T-cell (primary cell): ENCODE data around the gene MARCKSL1. TPM values are rescaled to one million over a fixed set of nuclear protein-coding genes. Genes with fewer than 3 reads are reported as not detected.
A peak's percentile ranks its signal among the peaks of the same experiment; 100 is the strongest.

Experiments used
- ATAC-seq, 4 experiments: fragments of 200-7000 bp in 3 of 4; fragments of 150-1000 bp in 1 of 4; cut with Tn5 transposase; replicated peaks in 1 of 4; 1 replicate in 3 of 4; 2 replicates in 1 of 4; pipeline ENCODE4 v1.10.0; 2021; ENCODE audit warnings: moderate library complexity in 3 of 4, mild to moderate bottlenecking in 2 of 4, moderate number of reproducible peaks in 1 of 4
- CTCF ChIA-PET, 2 donors: fragments of 300-600 bp; sonication (Branson Sonifier 250); formaldehyde crosslinking; loops; one replicate each; lab custom pipeline; 2022; ENCODE audit warnings: antibody characterized with exemption in 2 of 2; lab: Charles Lee
- POLR2A ChIA-PET, 2 donors: fragments of 300-600 bp; sonication (Branson Sonifier 250); formaldehyde crosslinking; loops; one replicate each; lab custom pipeline; 2022; ENCODE audit warnings: antibody characterized with exemption in 2 of 2; lab: Charles Lee
- DNase-seq, 35 experiments: peaks; one replicate each; pipeline versions ENCODE4 v3.0.0 to v3.0.0-alpha.2; 2013 to 2023
- H3K27ac ChIP-seq: one replicate; pipeline ENCODE4 v1.5.1; 2013; ENCODE audit warnings: low read length
- H3K27me3 ChIP-seq, 2 experiments: replicated peaks in 1 of 2; 1 replicate in 1 of 2; 2 replicates in 1 of 2; pipeline versions ENCODE4 v1.6.1 to v1.7.0; 2013; ENCODE audit warnings: low read length in 1 of 2, mixed read lengths in 1 of 2; ENCODE audit not compliant: control insufficient read depth in 2 of 2, insufficient read depth in 2 of 2; ENCODE audit errors: extremely low read depth in 1 of 2
- H3K36me3 ChIP-seq, 2 donors: 1 replicate in 1 of 2; 2 replicates in 1 of 2; pipeline versions ENCODE4 v1.6.1 to v1.7.0; 2013; ENCODE audit warnings: low read length in 1 of 2; ENCODE audit not compliant: control insufficient read depth in 2 of 2, insufficient read depth in 1 of 2; ENCODE audit errors: extremely low read depth in 1 of 2
- H3K4me1 ChIP-seq, 2 experiments: 1 replicate in 1 of 2; 2 replicates in 1 of 2; pipeline versions ENCODE4 v1.6.1 to v1.7.0; 2013; ENCODE audit warnings: low read length in 2 of 2, mixed read lengths in 1 of 2; ENCODE audit not compliant: insufficient read depth in 2 of 2, control insufficient read depth in 1 of 2; ENCODE audit errors: extremely low read depth in 1 of 2
- H3K4me3 ChIP-seq, 2 donors: 1 replicate in 1 of 2; 2 replicates in 1 of 2; pipeline versions ENCODE4 v1.5.1 to v1.7.0; 2013; ENCODE audit warnings: mild to moderate bottlenecking in 2 of 2, low read length in 1 of 2, moderate library complexity in 1 of 2; ENCODE audit not compliant: control insufficient read depth in 1 of 2; ENCODE audit errors: extremely low read depth in 1 of 2
- H3K9me3 ChIP-seq: 2 replicates; pipeline ENCODE4 v1.7.0; 2013
- H3K27ac Mint-ChIP-seq, 2 donors: one replicate each; pipeline ENCODE4 v1.8.0; 2020 to 2021; ENCODE audit warnings: mild to moderate bottlenecking in 2 of 2, mixed read lengths in 2 of 2
- H3K27me3 Mint-ChIP-seq, 2 donors: one replicate each; pipeline ENCODE4 v1.8.0; 2021 to 2022; ENCODE audit warnings: mixed read lengths in 2 of 2
- H3K36me3 Mint-ChIP-seq: one replicate; pipeline ENCODE4 v1.8.0; 2021; ENCODE audit warnings: mixed read lengths
- H3K4me1 Mint-ChIP-seq, 3 donors: one replicate each; pipeline ENCODE4 v1.8.0; 2020 to 2022; ENCODE audit warnings: mixed read lengths in 3 of 3, mild to moderate bottlenecking in 1 of 3
- H3K4me3 Mint-ChIP-seq, 3 donors: one replicate each; pipeline ENCODE4 v1.8.0; 2020 to 2022; ENCODE audit warnings: mild to moderate bottlenecking in 3 of 3, mixed read lengths in 3 of 3, moderate library complexity in 3 of 3
- H3K9me3 Mint-ChIP-seq, 3 donors: one replicate each; pipeline ENCODE4 v1.8.0; 2020 to 2022; ENCODE audit warnings: mixed read lengths in 3 of 3
- WGBS: methylation state at CpG from one replicate; pipeline ENCODE4 v1.1.5; 2013; ENCODE audit warnings: missing lambda C conversion rate; ENCODE audit not compliant: insufficient coverage; 5-methylcytosine and 5-hydroxymethylcytosine counted together
- total RNA-seq, 35 experiments: library from RNA in 6 of 35; stranded (reverse) in 6 of 35; fragments of 120-200 nt in 1 of 35; gene quantifications; one replicate each; pipeline versions ENCODE4 v1.2.1 to v1.2.4 and lab custom pipeline; 2013 to 2026

Gene MARCKSL1
- total RNA-seq, 5 donors from 2014 or later (not counting 1 experiment from before 2014, with no cell fraction given): 28.1 to 46.5 (median 41.4) TPM

DNA sequence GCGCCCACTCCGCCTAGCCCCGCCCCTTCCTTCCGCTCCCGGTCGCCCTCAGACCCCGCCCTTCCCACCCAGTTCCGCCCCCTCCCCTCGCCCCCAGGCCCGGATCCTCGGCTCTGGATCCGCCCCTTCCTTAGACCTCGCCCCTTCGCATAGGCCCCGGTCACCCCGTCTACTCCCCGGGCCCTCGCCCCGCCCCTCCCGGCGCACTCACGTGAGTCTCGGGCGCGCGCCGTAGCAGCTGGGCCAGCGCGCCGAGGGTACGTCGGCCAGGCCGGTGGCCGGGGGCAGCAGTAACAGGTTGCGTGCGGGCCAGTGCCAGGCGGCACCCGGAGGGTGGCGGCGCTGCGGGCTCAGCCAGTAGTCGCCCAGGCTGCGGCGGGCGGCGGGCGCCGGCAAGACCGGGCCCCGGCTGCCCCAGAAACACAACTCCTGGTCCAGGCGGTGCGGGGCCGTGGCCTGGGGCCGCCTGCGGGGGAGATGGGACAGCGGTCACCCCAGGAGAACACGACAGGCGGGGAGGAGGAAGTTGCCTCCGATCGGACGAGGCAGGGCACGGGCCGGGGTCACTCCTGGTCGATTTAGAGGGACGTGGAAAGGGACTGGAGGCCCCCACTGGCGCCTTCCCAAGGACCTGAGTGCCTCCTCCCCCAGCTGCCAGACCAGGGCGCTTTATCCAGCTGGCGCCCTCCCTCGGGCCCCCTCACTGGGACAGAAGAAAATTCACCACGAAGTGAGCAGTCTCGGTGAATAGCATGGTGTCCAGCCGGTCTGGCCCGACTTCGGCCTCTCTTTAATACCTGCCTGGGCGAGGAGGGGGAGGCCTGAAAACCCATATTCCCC lies 15.6 kb upstream of the MARCKSL1 start:
- H3K4me3 Mint-ChIP-seq: peak overlapping the region; percentile 70 to 80 (median 78)
- H3K9me3 ChIP-seq: no peaks in the 10 kb centered on the region
- ChIA-PET CTCF (interaction anchor here in 1 of 2 donors (1.4 kb wide), 1 partner anchor 42 kb away, joined by 5 read pairs; the partner anchor contains the start of gene BSDC1), POLR2A (no interaction called here)
- no peaks in the 10 kb centered on the region for H3K27me3 Mint-ChIP-seq
- WGBS: 5% methylated on average over 56 of the region's 75 CpGs
- no peaks in the 10 kb centered on the region for H3K9me3 Mint-ChIP-seq
- peaks cover 6 to 35% of the 10 kb centered on the region in 2 experiments for H3K4me1 ChIP-seq
- H3K36me3 Mint-ChIP-seq: no peaks in the 10 kb centered on the region
- DNase-seq: peak in 34 of 35 experiments; percentile 75 to 96 (median 89)
- peak overlapping the region; percentile 58 to 64 for H3K4me3 ChIP-seq
- H3K36me3 ChIP-seq: peaks cover 0 to 4% of the 10 kb centered on the region in 2 donors
- H3K4me1 Mint-ChIP-seq: peaks cover 36 to 62% (median 49%) of the 10 kb centered on the region in 3 donors
- ATAC-seq: peak; percentile 94 to 95 (median 94)
- H3K27ac Mint-ChIP-seq: peak overlapping the region; percentile 80 to 87
- no peaks in the 10 kb centered on the region for H3K27me3 ChIP-seq
- peak overlapping the region; percentile 67 for H3K27ac ChIP-seq

DNA sequence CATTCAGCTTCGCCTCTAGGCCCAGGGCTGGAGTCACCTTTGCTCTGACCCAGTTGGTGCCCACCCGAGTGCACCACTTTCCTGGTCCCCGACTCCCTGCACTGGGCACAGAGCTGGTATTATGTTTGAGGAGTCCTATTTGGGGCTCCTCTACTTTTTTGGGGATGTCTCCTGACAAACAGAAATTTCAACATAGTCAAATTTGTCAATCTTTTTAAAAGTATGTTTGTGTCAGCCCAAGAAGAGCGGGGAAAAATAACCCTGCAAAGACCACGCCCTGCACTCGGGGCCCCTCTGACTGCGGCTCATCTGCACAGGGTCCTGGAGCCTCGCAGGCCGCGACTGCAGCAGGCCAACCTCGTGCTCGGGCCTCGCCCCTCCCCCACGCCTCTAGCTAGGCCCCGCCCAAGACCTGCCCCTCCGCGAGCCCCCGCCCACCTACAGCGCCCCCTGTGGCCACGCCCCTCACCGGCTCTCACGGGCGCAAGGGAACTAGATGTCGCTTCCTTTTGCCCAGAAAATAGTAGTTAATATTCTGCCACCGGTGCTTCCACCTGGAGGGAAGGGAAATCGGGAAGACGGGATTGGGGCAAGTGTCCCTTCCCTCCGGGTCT lies 14.9 kb upstream of the MARCKSL1 start:
- 42% methylated on average over 13 of the region's 28 CpGs for WGBS
- Histone ChIP-seq H3K4me3 (peak overlapping the region; percentile 52 to 64), H3K36me3 (peaks cover 0 to 4% of the 10 kb centered on the region in 2 donors), H3K27me3 (peaks cover 0 to 3% of the 10 kb centered on the region in 2 experiments), H3K9me3 (no peaks in the 10 kb centered on the region), H3K27ac (peak overlapping the region; percentile 42), H3K4me1 (peaks cover 6 to 39% of the 10 kb centered on the region in 2 experiments)
- ATAC-seq: peak; percentile 64 to 77 (median 69)
- Mint-ChIP-seq H3K36me3 (no peaks in the 10 kb centered on the region), H3K4me1 (peaks cover 44 to 67% (median 57%) of the 10 kb centered on the region in 3 donors), H3K27me3 (no peaks in the 10 kb centered on the region), H3K4me3 (peak overlapping the region; percentile 70 to 80 (median 78)), H3K27ac (peak overlapping the region; percentile 80 to 87), H3K9me3 (no peaks in the 10 kb centered on the region)
- ChIA-PET CTCF (interaction anchor here in 1 of 2 donors (1.0 to 1.4 kb wide), 2 partner anchors 15 to 43 kb away, joined by 3 to 5 read pairs; partner anchors contain the start of genes BSDC1 and MARCKSL1), POLR2A (no interaction called here)
- DNase-seq: peak in 13 of 35 experiments; percentile 57 to 83 (median 74)

DNA sequence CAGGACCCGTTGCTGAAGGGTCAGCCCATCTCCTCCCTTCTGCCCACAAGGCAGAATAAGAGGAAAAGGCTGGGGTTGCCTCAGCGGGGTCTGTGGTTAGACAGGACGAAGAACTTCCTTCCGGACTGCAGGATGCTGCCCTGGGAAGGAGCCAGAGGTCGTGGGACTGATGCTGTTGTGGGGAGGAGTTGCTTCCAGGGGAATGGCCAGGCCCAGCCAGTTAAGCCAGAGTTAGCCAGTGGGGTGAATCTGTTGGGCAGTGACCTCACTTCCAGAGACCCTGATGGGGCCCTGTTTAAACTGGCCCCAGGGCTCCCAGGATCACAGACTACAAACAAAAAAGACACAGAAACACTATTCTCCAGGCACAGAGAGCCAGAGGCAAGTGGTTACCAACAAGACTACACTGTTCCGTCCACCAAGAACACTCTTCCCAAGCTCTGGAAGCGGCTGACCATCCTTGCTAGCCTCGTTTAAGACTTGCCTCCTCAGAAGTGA lies 13.2 kb upstream of the MARCKSL1 start:
- WGBS: 100% methylated on average over 1 of the region's 8 CpGs
- no peak for ATAC-seq
- peaks cover 54 to 71% (median 67%) of the 10 kb centered on the region in 3 donors for H3K4me1 Mint-ChIP-seq
- H3K27me3 ChIP-seq: peaks cover 0 to 3% of the 10 kb centered on the region in 2 experiments
- DNase-seq: no peak
- H3K4me3 Mint-ChIP-seq: peak overlapping the region in 2 of 3 donors; percentile 6 to 70
- no peaks in the 10 kb centered on the region for H3K9me3 Mint-ChIP-seq
- POLR2A ChIA-PET: no interaction called here
- H3K36me3 ChIP-seq: peaks cover 0 to 4% of the 10 kb centered on the region in 2 donors
- no peaks in the 10 kb centered on the region for H3K36me3 Mint-ChIP-seq
- CTCF ChIA-PET: no interaction called here
- no peaks in the 10 kb centered on the region for H3K27me3 Mint-ChIP-seq
- no peak overlapping the region for H3K27ac ChIP-seq
- H3K9me3 ChIP-seq: no peaks in the 10 kb centered on the region
- peaks cover 6 to 49% of the 10 kb centered on the region in 2 experiments for H3K4me1 ChIP-seq
- peak overlapping the region; percentile 69 to 80 for H3K27ac Mint-ChIP-seq
- no peak overlapping the region for H3K4me3 ChIP-seq

DNA sequence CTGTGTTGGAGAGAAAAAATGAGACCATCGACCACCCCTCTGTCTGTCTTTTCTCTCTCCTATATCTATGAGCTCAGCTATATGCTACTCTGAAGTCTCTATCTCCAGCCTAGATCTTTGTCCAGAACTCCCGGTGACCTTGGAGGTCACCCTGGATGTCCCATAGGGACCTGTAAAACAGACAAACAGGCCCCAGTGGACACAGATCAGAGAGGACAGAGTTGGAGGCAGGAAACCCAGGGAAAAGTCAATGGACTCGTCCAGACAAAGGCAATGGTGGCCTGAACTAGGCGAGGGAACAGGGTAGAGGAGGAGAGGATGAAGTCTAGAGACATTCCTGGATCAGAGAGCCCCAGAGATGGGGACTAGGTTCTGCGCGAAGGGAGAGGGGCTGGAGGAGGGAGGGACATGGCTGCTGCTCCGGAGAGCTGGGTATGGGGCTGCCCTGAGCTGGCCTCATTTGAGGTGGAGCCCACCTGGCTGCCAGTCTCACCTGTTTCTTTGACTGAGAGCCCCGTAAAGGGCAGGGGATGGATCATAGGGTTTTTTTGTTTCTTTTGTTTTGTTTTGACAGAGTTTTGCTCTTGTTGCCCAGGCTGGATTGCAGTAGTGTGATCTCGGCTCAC lies 10.6 kb upstream of the MARCKSL1 start:
- Histone ChIP-seq H3K4me3 (no peak overlapping the region), H3K36me3 (no peaks in the 10 kb centered on the region), H3K27me3 (peaks cover 0 to 3% of the 10 kb centered on the region in 2 experiments), H3K4me1 (peaks cover 2 to 39% of the 10 kb centered on the region in 2 experiments), H3K9me3 (no peaks in the 10 kb centered on the region), H3K27ac (no peak overlapping the region)
- WGBS: 98% methylated on average over 7 of the region's 9 CpGs
- no peak for DNase-seq
- H3K4me3 Mint-ChIP-seq: no peak overlapping the region
- H3K4me1 Mint-ChIP-seq: peaks cover 46 to 61% (median 50%) of the 10 kb centered on the region in 3 donors
- no peaks in the 10 kb centered on the region for H3K9me3 Mint-ChIP-seq
- H3K27me3 Mint-ChIP-seq: no peaks in the 10 kb centered on the region
- ChIA-PET CTCF (interaction anchor here in 1 of 2 donors (0.6 kb wide), 1 partner anchor 172 kb away, joined by 3 read pairs; no protein-coding TSS in a partner anchor), POLR2A (no interaction called here)
- H3K27ac Mint-ChIP-seq: peak overlapping the region in 1 of 2 donors; percentile 56
- ATAC-seq: no peak
- H3K36me3 Mint-ChIP-seq: no peaks in the 10 kb centered on the region

DNA sequence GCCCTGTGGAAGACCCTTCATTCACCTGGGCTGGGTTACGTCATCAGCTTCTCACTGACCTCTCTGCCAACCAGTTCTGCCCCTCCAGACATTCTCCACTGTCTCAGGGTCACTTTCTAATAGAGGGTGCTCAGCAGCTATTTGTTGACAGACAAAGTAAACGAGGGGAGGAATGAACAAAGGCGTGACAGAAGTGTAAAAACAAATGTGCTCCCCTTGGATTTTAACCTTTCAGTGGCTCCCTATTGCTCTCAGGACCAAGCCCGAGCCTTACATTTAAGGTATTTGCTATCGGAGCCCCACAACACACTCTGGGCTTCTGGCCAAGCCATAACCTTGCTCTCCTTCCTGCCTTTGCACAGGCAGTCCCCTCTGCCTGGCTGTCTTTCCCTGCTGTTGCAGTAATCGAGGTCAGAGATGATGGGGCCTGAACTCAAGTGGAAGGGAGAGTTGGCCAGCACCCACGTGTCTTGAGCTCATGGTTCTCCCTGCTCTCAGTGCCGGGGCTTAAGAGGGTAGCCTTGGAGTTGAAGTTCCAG lies 9.3 kb upstream of the MARCKSL1 start:
- H3K4me3 Mint-ChIP-seq: peak overlapping the region in 1 of 3 donors; percentile 40
- Histone ChIP-seq H3K27ac (no peak overlapping the region), H3K27me3 (peaks cover 0 to 3% of the 10 kb centered on the region in 2 experiments), H3K36me3 (no peaks in the 10 kb centered on the region), H3K4me3 (no peak overlapping the region), H3K9me3 (no peaks in the 10 kb centered on the region), H3K4me1 (peaks cover 2 to 31% of the 10 kb centered on the region in 2 experiments)
- peak in 21 of 35 experiments; percentile 24 to 55 (median 39) for DNase-seq
- 3% methylated on average over 4 of the region's 8 CpGs for WGBS
- H3K4me1 Mint-ChIP-seq: peaks cover 39 to 55% (median 42%) of the 10 kb centered on the region in 3 donors
- peak in 3 of 4 experiments; percentile 78 to 83 (median 78) for ATAC-seq
- H3K27me3 Mint-ChIP-seq: no peaks in the 10 kb centered on the region
- no peaks in the 10 kb centered on the region for H3K36me3 Mint-ChIP-seq
- ChIA-PET POLR2A (interaction anchor here (0.6 kb wide), 3 partner anchors 49 to 89 kb away, joined by 3 to 4 read pairs (median 4); partner anchors contain the start of gene BSDC1 (in 1 of the 2)), CTCF (interaction anchor here in 1 of 2 donors (0.6 to 0.7 kb wide), 4 partner anchors 9 to 211 kb away, joined by 4 to 5 read pairs (median 4); partner anchors contain the start of gene MARCKSL1)
- no peaks in the 10 kb centered on the region for H3K9me3 Mint-ChIP-seq
- peak overlapping the region; percentile 44 to 83 for H3K27ac Mint-ChIP-seq
